A549 (cell line): ENCODE data around the gene OR4F15. TPM values are rescaled to one million over a fixed set of nuclear protein-coding genes. Genes with fewer than 3 reads are reported as not detected.

Experiments
- ATAC-seq, 2 experiments: fragments of 200-7000 bp in 1 of 2; fragments of >200 bp in 1 of 2; cut with Nextera tagmentation in 1 of 2; cut with Tn5 transposase in 1 of 2; 3 replicates each; pipeline versions ENCODE4 v1.8.0 to v1.9.1; 2018 to 2020; ENCODE audit warnings: mild to moderate bottlenecking in 1 of 2, moderate library complexity in 1 of 2
- CTCF ChIA-PET: fragments of 300-600 bp; sonication (Branson Sonifier 250); formaldehyde crosslinking; extraction: SDS; loops from one replicate; lab custom pipeline; 2021; ENCODE audit warnings: antibody characterized with exemption, inconsistent platforms; lab: Yijun Ruan, JAX
- POLR2A ChIA-PET: fragments of 350-600 bp; formaldehyde crosslinking; extraction: SDS; loops from one replicate; lab custom pipeline; 2021; ENCODE audit warnings: antibody characterized with exemption, inconsistent platforms; lab: Yijun Ruan, JAX
- DNase-seq, 2 experiments: peaks; one replicate each; pipeline versions ENCODE4 v3.0.0 to v3.0.0-alpha.2; 2011 to 2016; ENCODE audit warnings: low read depth in 1 of 2, low spot score in 1 of 2
- FAIRE-seq: peaks from 2 replicates; lab custom pipeline; 2011; peaks lifted over from hg19 to GRCh38; lab: Jason Lieb, UNC
- H3K27ac ChIP-seq, 2 experiments: fragments of >200 bp; sonication (Bioruptor Twin); formaldehyde crosslinking; 3 replicates each; pipeline ENCODE4 v1.5.1; 2016 to 2017
- H3K4me1 ChIP-seq: fragments of >200 bp; sonication (Bioruptor Twin); formaldehyde crosslinking; 3 replicates; pipeline ENCODE4 v1.6.1; 2016
- H3K4me2 ChIP-seq: fragments of >200 bp; sonication (Bioruptor Twin); formaldehyde crosslinking; 3 replicates; pipeline ENCODE4 v1.6.1; 2016
- H3K4me3 ChIP-seq: fragments of >200 bp; sonication (Bioruptor Twin); formaldehyde crosslinking; 3 replicates; pipeline ENCODE4 v1.5.1; 2016
- H3K9me3 ChIP-seq: fragments of >200 bp; sonication (Bioruptor Twin); formaldehyde crosslinking; 3 replicates; pipeline ENCODE4 v1.6.1; 2016
- CHD2 ChIP-seq: fragments of 150-350 bp; IDR thresholded peaks from 2 replicates; pipeline ENCODE4 v1.6.1; 2014; ENCODE audit warnings: low read length; ENCODE audit not compliant: partially characterized antibody
- EP300 ChIP-seq, 2 experiments: fragments of >200 bp; sonication (Bioruptor Twin); formaldehyde crosslinking; IDR thresholded peaks; 2 replicates in 1 of 2; 3 replicates in 1 of 2; pipeline ENCODE4 v1.6.1; 2016 to 2017
- ESRRA ChIP-seq: fragments of 150-350 bp; IDR thresholded peaks from 2 replicates; pipeline ENCODE4 v1.6.1; 2014; ENCODE audit warnings: mild to moderate bottlenecking, low read length, borderline replicate concordance
- GATA3 ChIP-seq: IDR thresholded peaks from 2 replicates; pipeline ENCODE4 v1.6.1; 2012; ENCODE audit warnings: borderline replicate concordance
- HDAC2 ChIP-seq: fragments of 200-600 bp; sonication (generic); IDR thresholded peaks from 2 replicates; pipeline ENCODE4 v1.6.1; 2016
- HES2 ChIP-seq: fragments of >200 bp; sonication (Bioruptor Twin); formaldehyde crosslinking; IDR thresholded peaks from 2 replicates; pipeline ENCODE4 v1.6.1; 2016
- HOXA7 ChIP-seq: fragments of 250-450 bp; sonication (Bioruptor Pico); IDR thresholded peaks from 2 replicates; pipeline ENCODE4 v1.5.0; 2020; ENCODE audit warnings: mild to moderate bottlenecking, moderate library complexity
- HOXB5 ChIP-seq: fragments of 250-450 bp; sonication (Bioruptor Pico); IDR thresholded peaks from 2 replicates; pipeline ENCODE4 v1.5.0; 2020; ENCODE audit warnings: mild to moderate bottlenecking, moderate library complexity
- JUN ChIP-seq, 2 experiments: fragments of >200 bp; sonication (Bioruptor Twin); formaldehyde crosslinking; IDR thresholded peaks; 2 replicates in 1 of 2; 3 replicates in 1 of 2; pipeline ENCODE4 v1.6.1; 2016 to 2017
- KDM5A ChIP-seq: fragments of 200-600 bp; sonication (generic); IDR thresholded peaks from 2 replicates; pipeline ENCODE4 v1.6.1; 2016; ENCODE audit warnings: antibody characterized with exemption, mild to moderate bottlenecking
- MAZ ChIP-seq: fragments of 150-350 bp; IDR thresholded peaks from 2 replicates; pipeline ENCODE4 v1.6.1; 2014; ENCODE audit warnings: antibody characterized with exemption, low read depth, low read length, borderline replicate concordance
- MYC ChIP-seq: IDR thresholded peaks from 2 replicates; pipeline ENCODE4 v1.6.1; 2012; ENCODE audit warnings: mild to moderate bottlenecking, inconsistent platforms, low read length, improper control_type of control experiment, borderline replicate concordance
- PBX3 ChIP-seq: IDR thresholded peaks from 2 replicates; pipeline ENCODE4 v1.6.1; 2012
- RAD21 ChIP-seq, 2 experiments: fragments of >200 bp in 1 of 2; sonication (Bioruptor Twin) in 1 of 2; formaldehyde crosslinking in 1 of 2; IDR thresholded peaks in 1 of 2; conservative IDR thresholded peaks in 1 of 2; 2 replicates in 1 of 2; 3 replicates in 1 of 2; pipeline ENCODE4 v1.6.1; 2012 to 2018; ENCODE audit warnings: inconsistent platforms in 1 of 2
- RARB ChIP-seq: fragments of 250-450 bp; sonication (Bioruptor Pico); IDR thresholded peaks from 2 replicates; pipeline ENCODE4 v1.8.0; 2021; ENCODE audit warnings: mild to moderate bottlenecking, moderate library complexity
- RCOR1 ChIP-seq: fragments of 150-350 bp; IDR thresholded peaks from 2 replicates; pipeline ENCODE4 v1.6.1; 2014; ENCODE audit warnings: antibody characterized with exemption, low read length, low read depth
- REST ChIP-seq: fragments of 200-600 bp; sonication (generic); IDR thresholded peaks from 2 replicates; pipeline ENCODE4 v1.6.1; 2016; ENCODE audit warnings: antibody characterized with exemption, mild to moderate bottlenecking, moderate library complexity
- RFX5 ChIP-seq: fragments of 450-650 bp; IDR thresholded peaks from 2 replicates; pipeline ENCODE4 v1.7.1; 2014; ENCODE audit warnings: antibody characterized with exemption, mild to moderate bottlenecking, moderate library complexity
- RNF2 ChIP-seq: fragments of 200-600 bp; sonication (generic); IDR thresholded peaks from 2 replicates; pipeline ENCODE4 v1.6.1; 2016; ENCODE audit warnings: low read depth, mild to moderate bottlenecking, antibody characterized with exemption, moderate library complexity, borderline replicate concordance
- SMC3 ChIP-seq: fragments of >200 bp; sonication (Bioruptor Twin); formaldehyde crosslinking; IDR thresholded peaks from 3 replicates; pipeline ENCODE4 v1.6.1; 2018; ENCODE audit warnings: inconsistent platforms
- TP53 ChIP-seq: fragments of 250-450 bp; sonication (Bioruptor Pico); IDR thresholded peaks from 2 replicates; pipeline ENCODE4 v1.5.0; 2021; ENCODE audit warnings: mild to moderate bottlenecking, moderate library complexity
- ZC3H11A ChIP-seq: fragments of 450-650 bp; IDR thresholded peaks from 2 replicates; pipeline ENCODE4 v1.6.1; 2014; ENCODE audit warnings: antibody characterized with exemption, mild to moderate bottlenecking
- ZNF302 ChIP-seq: fragments of 250-450 bp; sonication (Bioruptor Pico); IDR thresholded peaks from 2 replicates; pipeline ENCODE4 v1.9.0; 2021; ENCODE audit warnings: inconsistent platforms, mild to moderate bottlenecking, moderate library complexity
- WGBS: methylation state at CpG from one replicate; pipeline ENCODE4 v1.1.6; 2017; ENCODE audit errors: missing lambda C conversion rate; 5-methylcytosine and 5-hydroxymethylcytosine counted together
- polyA plus RNA-seq, 4 experiments: library from polyadenylated mRNA; depleted of rRNA in 3 of 4; stranded (reverse); fragments of >200 nt; fragmentation: RNase III in 1 of 4; extraction: RNeasy Plus Mini Kit Qiagen cat#74134 plus additional on column Dnase treatment in 1 of 4; gene quantifications; 2 replicates in 3 of 4; 3 replicates in 1 of 4; pipeline ENCODE4 v1.2.3, GENCODE V29; 2011 to 2017
- TF ChIP-seq, protein P1 (sequence below): fragments of 250-450 bp; sonication (Bioruptor Pico); IDR thresholded peaks from 2 replicates; pipeline ENCODE4 v1.5.0; 2020; ENCODE audit warnings: low read depth, mild to moderate bottlenecking, moderate library complexity
- TF ChIP-seq, protein P2 (sequence below): fragments of 250-450 bp; sonication (Bioruptor Pico); IDR thresholded peaks from 2 replicates; pipeline ENCODE4 v1.5.0; 2021; ENCODE audit warnings: mild to moderate bottlenecking, moderate library complexity, borderline replicate concordance

Gene OR4F15
- polyA plus RNA-seq, 2 of the 4 experiments (the other 2 are of a cell fraction), result not detected

- FAIRE-seq (peak; percentile 49), ATAC-seq (no peak), DNase-seq (no peak)
- Histone ChIP-seq H3K27ac (no peak overlapping the region), H3K4me2 (no peak overlapping the region), H3K4me3 (no peak overlapping the region), H3K4me1 (no peaks in the 10 kb centered on the region), H3K9me3 (no peaks in the 10 kb centered on the region)
- TF ChIP-seq RCOR1 (no peak), MAZ (no peak), HES2 (no peak), REST (no peak), RARB (CRISPR knock-in tag) (no peak), CHD2 (no peak), PBX3 (no peak), TP53 (CRISPR knock-in tag) (no peak), RFX5 (no peak), JUN (IDR thresholded peaks at IDR 0.05) (no peak), ESRRA (no peak), SMC3 (no peak)
- TF ChIP-seq, protein P1, sequence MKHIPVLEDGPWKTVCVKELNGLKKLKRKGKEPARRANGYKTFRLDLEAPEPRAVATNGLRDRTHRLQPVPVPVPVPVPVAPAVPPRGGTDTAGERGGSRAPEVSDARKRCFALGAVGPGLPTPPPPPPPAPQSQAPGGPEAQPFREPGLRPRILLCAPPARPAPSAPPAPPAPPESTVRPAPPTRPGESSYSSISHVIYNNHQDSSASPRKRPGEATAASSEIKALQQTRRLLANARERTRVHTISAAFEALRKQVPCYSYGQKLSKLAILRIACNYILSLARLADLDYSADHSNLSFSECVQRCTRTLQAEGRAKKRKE, result no peak
- 16% methylated on average over 6 of the region's 6 CpGs for WGBS
- ChIA-PET CTCF (interaction anchor here (0.6 kb wide), 1 partner anchor 347 kb away, joined by 3 read pairs; no protein-coding TSS in a partner anchor), POLR2A (no interaction called here)
Measured at GRCh38 chr15:101827257-101827656, 15.3 kb downstream of the OR4F15 start.

DNA sequence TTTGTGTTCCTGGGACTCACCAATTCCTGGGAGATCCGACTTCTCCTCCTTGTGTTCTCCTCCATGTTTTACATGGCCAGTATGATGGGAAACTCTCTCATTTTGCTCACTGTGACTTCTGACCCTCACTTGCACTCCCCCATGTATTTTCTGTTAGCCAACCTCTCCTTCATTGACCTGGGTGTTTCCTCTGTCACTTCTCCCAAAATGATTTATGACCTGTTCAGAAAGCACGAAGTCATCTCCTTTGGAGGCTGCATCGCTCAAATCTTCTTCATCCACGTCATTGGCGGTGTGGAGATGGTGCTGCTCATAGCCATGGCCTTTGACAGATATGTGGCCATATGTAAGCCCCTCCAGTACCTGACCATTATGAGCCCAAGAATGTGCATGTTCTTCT lies 16.8 kb downstream of the OR4F15 start:
- no peak overlapping the region for H3K4me3 ChIP-seq
- H3K4me2 ChIP-seq, result no peak overlapping the region
- no peaks in the 10 kb centered on the region for H3K4me1 ChIP-seq
- no peak for TF ChIP-seq SMC3
- TF ChIP-seq ZNF302, result no peak
- TF ChIP-seq HOXA7 (CRISPR knock-in tag), result no peak
- TF ChIP-seq RAD21 (conservative IDR thresholded peaks at IDR 0.05 in 1 of 2, IDR thresholded peaks at IDR 0.05 in 1 of 2), result no peak
- TF ChIP-seq ZC3H11A, result no peak
- no peak for FAIRE-seq
- CTCF ChIA-PET, result no interaction called here
- DNase-seq, result no peak
- ATAC-seq, result no peak
- H3K9me3 ChIP-seq, result no peaks in the 10 kb centered on the region
- POLR2A ChIA-PET, result no interaction called here
- 3% methylated on average over 5 of the region's 5 CpGs for WGBS
- H3K27ac ChIP-seq, result no peak overlapping the region

DNA sequence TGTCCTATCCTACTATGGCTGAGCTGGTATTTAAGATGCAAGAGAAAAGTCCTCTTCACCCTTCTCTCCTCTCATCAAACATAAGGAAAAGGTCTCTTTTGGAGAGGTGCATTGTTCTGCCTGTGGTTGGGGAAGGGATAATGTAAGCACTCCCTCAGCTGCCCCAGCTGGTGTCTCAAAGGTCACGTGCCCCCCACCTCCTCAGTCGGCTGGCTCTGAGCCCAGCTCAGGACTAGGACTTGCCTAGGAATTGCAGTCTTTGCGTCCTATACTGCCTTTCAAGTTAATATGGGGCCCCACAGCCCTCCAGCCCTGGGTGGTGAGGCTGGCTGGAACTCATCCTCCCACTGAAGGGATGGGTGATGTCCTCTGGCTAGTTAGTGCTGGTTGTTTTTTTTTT lies 29.7 kb downstream of the OR4F15 start:
- no peak for FAIRE-seq
- H3K27ac ChIP-seq, result no peak overlapping the region
- H3K9me3 ChIP-seq, result no peaks in the 10 kb centered on the region
- WGBS, result 17% methylated on average over 3 of the region's 3 CpGs
- H3K4me2 ChIP-seq, result no peak overlapping the region
- H3K4me3 ChIP-seq, result no peak overlapping the region
- TF ChIP-seq MAZ, result no peak
- TF ChIP-seq RCOR1, result no peak
- no peak for TF ChIP-seq HOXA7 (CRISPR knock-in tag)
- TF ChIP-seq HOXB5 (CRISPR knock-in tag), result no peak
- TF ChIP-seq ESRRA, result no peak
- no peak for TF ChIP-seq KDM5A
- TF ChIP-seq HDAC2, result no peak
- TF ChIP-seq, protein P2, sequence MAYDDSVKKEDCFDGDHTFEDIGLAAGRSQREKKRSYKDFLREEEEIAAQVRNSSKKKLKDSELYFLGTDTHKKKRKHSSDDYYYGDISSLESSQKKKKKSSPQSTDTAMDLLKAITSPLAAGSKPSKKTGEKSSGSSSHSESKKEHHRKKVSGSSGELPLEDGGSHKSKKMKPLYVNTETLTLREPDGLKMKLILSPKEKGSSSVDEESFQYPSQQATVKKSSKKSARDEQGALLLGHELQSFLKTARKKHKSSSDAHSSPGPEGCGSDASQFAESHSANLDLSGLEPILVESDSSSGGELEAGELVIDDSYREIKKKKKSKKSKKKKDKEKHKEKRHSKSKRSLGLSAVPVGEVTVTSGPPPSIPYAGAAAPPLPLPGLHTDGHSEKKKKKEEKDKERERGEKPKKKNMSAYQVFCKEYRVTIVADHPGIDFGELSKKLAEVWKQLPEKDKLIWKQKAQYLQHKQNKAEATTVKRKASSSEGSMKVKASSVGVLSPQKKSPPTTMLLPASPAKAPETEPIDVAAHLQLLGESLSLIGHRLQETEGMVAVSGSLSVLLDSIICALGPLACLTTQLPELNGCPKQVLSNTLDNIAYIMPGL (CRISPR knock-in tag), result no peak
- TF ChIP-seq GATA3, result no peak
- no peak for TF ChIP-seq MYC
- TF ChIP-seq EP300 (IDR thresholded peaks at IDR 0.05), result no peak
- TF ChIP-seq RNF2, result no peak
- TF ChIP-seq, all 56 proteins: peak for 0
- DNase-seq, result no peak
- ATAC-seq, result no peak
- CTCF ChIA-PET, result no interaction called here
- H3K4me1 ChIP-seq, result no peaks in the 10 kb centered on the region
- POLR2A ChIA-PET, result no interaction called here
